H1 (cell line): ENCODE measurements around the gene AKTIP.

ENCODE experiments used
- CHD1 ChIP-seq: IDR thresholded peaks from 2 replicates; pipeline ENCODE4 v1.6.1; 2012; ENCODE audit warnings: low read depth, low read length, improper control_type of control experiment
- EZH2 ChIP-seq: fragments of 200-600 bp; sonication (generic); IDR thresholded peaks from 2 replicates; pipeline ENCODE4 v1.7.1; 2012; ENCODE audit warnings: low read depth, mild to moderate bottlenecking, moderate library complexity, low read length, inconsistent platforms; ENCODE audit not compliant: severe bottlenecking
- KDM1A ChIP-seq: fragments of 200-600, 300-600 bp; sonication (generic); IDR thresholded peaks from 2 replicates; pipeline ENCODE4 v1.7.1; 2016; ENCODE audit warnings: mild to moderate bottlenecking, low read length, borderline replicate concordance
- POLR2A ChIP-seq, 2 experiments: IDR thresholded peaks; 1 replicate in 1 of 2; 2 replicates in 1 of 2; pipeline ENCODE4 v1.6.1; 2011; ENCODE audit warnings: low read depth in 2 of 2, low read length in 2 of 2, mild to moderate bottlenecking in 2 of 2; ENCODE audit errors: control extremely low read depth in 1 of 2
- POLR2AphosphoS5 ChIP-seq: IDR thresholded peaks from 2 replicates; pipeline ENCODE4 v1.6.1; 2011; ENCODE audit warnings: low read depth, low read length
- SP1 ChIP-seq: IDR thresholded peaks from 2 replicates; pipeline ENCODE4 v1.6.1; 2011; ENCODE audit warnings: low read depth, low read length
- SUZ12 ChIP-seq: fragments of 200-600 bp; sonication (generic); IDR thresholded peaks from 2 replicates; pipeline ENCODE4 v1.6.1; 2012; ENCODE audit warnings: mild to moderate bottlenecking, inconsistent platforms, low read length, moderate library complexity, mixed read lengths
- YY1 ChIP-seq: IDR thresholded peaks from 2 replicates; pipeline ENCODE4 v1.6.1; 2011; ENCODE audit warnings: low read depth, mild to moderate bottlenecking, low read length
- TF ChIP-seq, protein P1 (sequence below), 3 experiments: IDR thresholded peaks; 1 replicate in 2 of 3; 2 replicates in 1 of 3; pipeline versions ENCODE4 v1.5.1 to v1.6.1; 2011; ENCODE audit warnings: low read length in 3 of 3, mild to moderate bottlenecking in 3 of 3, inconsistent platforms in 2 of 3, low read depth in 1 of 3, moderate library complexity in 1 of 3; ENCODE audit not compliant: insufficient read depth in 1 of 3; ENCODE audit errors: control extremely low read depth in 1 of 3

DNA sequence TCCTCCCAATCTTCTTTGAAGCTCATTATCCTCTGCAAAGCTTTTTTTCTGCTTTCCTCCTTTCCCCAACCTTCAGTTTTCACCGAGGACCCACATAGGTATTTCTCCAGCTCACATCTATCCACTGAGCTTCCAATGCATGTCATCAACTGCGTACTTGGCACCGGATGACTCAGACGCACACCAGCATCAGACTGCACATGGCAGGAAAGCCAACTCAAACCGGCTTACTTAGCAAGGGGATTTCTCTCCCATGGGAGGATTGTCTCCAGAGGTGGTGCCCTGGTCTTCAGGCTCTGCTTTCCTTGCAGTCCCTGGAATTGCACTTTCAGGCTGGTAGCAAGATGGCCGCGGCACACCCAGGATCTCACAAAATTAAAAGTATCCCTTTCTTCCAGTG, 1.7 kb upstream of the AKTIP start:
- TF ChIP-seq KDM1A = no peak
- TF ChIP-seq, protein P1, sequence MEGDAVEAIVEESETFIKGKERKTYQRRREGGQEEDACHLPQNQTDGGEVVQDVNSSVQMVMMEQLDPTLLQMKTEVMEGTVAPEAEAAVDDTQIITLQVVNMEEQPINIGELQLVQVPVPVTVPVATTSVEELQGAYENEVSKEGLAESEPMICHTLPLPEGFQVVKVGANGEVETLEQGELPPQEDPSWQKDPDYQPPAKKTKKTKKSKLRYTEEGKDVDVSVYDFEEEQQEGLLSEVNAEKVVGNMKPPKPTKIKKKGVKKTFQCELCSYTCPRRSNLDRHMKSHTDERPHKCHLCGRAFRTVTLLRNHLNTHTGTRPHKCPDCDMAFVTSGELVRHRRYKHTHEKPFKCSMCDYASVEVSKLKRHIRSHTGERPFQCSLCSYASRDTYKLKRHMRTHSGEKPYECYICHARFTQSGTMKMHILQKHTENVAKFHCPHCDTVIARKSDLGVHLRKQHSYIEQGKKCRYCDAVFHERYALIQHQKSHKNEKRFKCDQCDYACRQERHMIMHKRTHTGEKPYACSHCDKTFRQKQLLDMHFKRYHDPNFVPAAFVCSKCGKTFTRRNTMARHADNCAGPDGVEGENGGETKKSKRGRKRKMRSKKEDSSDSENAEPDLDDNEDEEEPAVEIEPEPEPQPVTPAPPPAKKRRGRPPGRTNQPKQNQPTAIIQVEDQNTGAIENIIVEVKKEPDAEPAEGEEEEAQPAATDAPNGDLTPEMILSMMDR (IDR thresholded peaks at IDR 0.05; ENCODE audit: control extremely low read depth in 1 of 3, insufficient read depth in 1 of 3, low read depth in 1 of 3, low read length in 3 of 3) = no peak
- TF ChIP-seq EZH2 = no peak
- TF ChIP-seq POLR2A (IDR thresholded peaks at IDR 0.05; ENCODE audit: control extremely low read depth in 1 of 2, low read depth in 2 of 2, low read length in 2 of 2) = no peak
- no peak for TF ChIP-seq SUZ12
- no peak for TF ChIP-seq SP1
- no peak for TF ChIP-seq CHD1
- TF ChIP-seq YY1 = no peak
- TF ChIP-seq POLR2AphosphoS5 = no peak
